HuH-7 (cell line): ENCODE measurements around the gene KLHL29.

Experiments used
- DNase-seq: peaks from one replicate; pipeline ENCODE4 v3.0.0; 2011; ENCODE audit warnings: low spot score

KLHL29 gene

DNA sequence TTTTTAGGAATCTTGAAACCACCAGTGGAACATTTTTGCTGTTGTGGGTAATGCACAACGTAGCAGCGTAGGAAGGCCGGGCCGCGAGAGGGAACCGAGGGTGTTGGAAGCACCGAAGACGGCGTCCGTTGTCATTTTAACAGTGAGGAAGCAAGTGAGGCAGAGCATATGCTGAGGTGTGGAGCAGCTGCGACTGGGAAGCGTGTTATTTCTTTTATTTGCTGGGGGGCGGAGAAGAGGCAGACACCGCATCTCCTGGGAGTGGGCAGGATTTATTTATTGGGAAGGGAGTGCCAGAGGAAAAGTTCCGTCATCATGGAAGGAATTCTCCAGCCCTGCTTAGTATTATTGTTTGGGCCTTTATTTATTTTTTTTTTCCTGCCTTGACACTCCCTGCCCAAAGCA, 232.8 kb downstream of the KLHL29 start:
- no peak for DNase-seq

DNA sequence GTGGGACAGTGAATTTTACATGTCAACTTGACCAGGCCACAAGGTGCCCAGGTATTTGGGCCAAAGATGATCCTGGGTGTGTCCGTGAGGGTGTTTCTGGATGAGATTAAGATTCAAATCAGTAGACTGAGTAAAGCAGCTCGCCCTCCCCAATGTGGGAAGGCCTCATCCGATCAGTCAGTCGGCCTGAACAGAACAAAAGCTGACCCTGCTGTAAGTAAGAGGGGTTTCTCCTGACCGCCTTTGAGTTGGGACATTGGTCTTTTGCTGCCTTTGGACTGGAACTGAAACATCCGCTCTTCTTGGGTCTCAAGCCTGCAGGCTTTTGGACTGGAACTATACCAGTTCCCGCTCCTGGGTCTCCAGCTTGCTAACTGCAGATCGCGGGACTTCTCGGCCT, 233.3 kb downstream of the KLHL29 start:
- no peak for DNase-seq

DNA sequence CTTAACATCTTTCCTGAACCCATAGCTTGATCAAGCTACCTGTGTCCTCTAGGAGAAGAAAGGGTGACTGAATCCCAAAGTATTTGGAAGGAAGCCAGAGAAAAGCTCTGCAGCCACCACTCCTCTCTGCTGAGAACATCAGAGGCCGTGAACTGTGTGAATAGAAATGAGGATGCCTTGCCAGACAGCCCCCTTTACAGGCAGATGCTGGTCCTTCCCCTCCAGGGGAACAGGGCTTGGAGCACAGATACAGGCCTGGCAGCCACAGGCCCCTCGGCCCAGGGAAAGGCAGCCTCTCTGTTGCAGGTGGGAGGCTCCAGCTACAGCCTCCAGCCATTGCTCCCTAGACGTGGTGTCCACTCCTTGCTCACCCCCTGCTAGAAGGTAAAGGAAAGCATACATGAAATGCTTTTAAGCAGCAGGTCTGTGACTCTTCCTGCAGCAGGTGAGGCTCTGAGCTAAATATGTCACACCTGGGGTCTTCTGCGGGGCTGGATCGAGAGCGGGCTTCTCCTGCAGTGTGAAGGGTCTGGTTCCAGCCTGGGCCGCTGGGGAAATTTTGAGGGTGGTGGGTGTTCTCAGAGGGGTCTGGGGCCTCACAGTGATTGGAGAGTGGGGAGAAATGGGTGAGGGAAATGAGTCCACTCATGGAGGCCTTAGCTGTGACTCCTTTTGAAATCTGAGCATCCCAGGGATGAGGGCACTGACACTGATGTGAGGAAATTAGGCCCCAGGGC, 234.0 kb downstream of the KLHL29 start:
- DNase-seq, result no peak

GRCh38 chr2:23619941-23620340, 235.0 kb downstream of the KLHL29 start:
- DNase-seq, result no peak

GRCh38 chr2:23620841-23621341, 235.9 kb downstream of the KLHL29 start:
- no peak for DNase-seq

DNA sequence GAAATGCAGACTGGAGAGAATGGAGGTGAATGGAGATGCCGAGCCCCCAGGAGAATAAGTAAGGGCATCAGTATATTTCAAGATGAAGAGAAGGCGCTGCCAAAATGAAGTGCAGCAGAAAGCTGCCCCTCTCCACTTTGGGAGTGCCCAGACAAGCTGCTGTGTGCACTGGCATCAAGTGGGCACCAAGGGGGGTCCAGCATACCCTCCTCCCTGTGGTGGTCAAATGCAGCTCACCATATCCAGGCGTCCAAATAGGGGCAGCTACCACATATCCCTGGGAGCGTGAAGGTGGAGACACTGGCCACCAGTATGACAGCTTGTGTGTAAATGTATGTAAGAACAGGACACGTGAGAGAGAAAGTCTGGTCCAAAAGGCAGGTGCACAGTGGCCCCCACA, 236.6 kb downstream of the KLHL29 start:
- no peak for DNase-seq

GRCh38 chr2:23622466-23622865, 237.5 kb downstream of the KLHL29 start:
- no peak for DNase-seq

- no peak for DNase-seq
Observed at GRCh38 chr2:23622966-23623675, 238.1 kb downstream of the KLHL29 start.

GRCh38 chr2:23624378-23624777, 239.4 kb downstream of the KLHL29 start:
- peak; percentile 30 for DNase-seq

DNA sequence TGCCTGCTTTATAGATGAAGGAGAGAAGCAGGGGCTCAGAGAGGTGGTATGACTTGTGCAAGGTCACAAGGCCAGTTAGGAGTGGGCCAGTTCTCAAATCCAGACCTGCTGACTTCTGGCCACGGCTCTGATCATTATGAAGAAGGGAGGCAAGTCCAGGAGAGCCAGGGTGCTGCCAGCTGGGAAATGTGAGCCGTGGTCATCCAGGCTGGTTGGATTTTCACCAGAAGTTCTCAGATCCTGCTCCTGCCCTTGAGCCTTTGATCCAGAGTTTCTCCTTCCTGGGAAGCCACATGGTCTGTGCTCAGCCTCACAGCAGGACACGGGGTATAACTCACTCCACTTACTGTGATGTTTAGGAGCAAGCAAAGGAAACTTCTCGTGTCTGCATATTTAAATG, 239.9 kb downstream of the KLHL29 start:
- no peak for DNase-seq

DNA sequence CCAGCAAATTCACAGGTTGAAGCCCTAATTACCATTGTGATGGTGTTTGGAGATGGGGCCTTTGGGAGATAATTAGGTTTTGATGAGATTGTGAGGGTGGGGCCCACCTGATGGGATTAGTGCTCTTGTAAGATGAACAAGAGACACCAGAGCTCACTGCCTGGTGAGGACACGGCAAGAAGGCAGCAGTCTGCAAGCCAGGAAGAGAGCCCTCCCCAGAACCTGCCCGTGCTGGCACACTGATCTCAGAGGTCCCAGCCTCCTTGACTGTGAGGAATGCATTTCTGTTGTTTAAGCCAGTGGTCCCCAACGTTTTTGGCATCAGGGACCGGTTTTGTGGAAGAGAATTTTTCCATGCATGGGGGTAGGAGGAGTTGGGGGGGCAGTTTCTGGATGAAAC, 240.7 kb downstream of the KLHL29 start:
- DNase-seq, result no peak

DNA sequence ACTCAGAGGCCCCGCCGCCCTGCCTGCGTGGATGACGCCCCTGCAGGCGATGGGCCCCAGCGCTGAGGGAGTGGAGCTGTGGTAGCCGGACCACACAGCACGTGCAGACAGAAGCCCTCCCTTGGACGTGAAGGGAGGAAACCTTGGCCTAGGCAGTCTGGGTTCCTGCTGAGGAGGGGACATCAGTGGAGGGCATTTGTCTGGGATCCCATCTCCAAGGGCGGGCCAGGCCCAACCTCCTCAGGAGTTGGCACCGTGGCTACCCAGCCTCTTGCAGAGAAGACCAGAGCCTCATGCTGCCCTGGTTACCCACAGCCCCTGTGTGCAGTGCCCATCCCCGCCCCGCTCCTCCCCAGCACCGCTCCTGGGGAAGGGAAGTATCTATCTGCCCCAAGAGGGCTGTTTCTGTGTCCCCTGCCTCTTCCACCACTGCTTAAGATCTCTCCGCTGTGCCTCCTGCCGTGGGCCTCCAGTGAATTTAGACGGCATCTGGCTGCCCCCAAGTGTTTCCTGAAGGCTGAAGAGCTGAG, 241.8 kb downstream of the KLHL29 start:
- no peak for DNase-seq

DNA sequence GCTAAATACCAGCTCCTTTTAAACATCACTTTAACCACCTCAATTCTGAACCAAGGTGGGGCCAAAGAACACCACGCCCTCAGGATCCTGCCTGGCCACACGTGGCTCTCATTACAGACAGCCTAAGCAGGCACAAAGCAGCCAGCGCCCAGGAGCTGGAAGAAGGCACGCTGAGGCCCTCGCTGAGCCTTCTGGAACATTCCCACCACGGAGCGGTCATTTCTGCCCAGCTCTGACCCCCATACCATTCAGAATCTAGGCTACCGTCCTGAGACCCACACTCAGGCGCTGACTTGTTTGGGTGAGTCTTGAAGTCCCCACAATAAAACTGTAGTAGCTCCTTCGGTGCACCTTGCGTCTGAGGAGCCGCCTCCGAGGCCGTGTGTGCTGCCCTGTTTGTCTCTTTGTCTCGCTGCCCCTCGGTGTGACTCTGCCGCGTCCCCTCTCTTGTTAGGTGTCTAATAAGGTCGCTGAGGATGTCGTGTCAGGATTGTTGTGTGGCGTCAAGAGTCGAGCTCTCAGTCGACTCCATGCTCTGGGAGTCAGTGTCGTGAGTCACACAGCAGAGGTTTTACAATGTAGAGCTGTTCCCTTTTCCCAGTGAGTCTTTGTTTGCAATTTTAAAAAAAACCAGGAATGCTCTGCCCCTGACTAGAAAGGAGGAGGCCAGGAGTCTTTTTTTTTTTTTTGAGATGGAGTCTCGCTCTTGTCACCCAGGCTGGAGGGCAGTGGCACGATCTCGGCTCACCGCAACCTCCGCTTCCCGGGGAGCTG, 242.4 kb downstream of the KLHL29 start:
- DNase-seq, result no peak

- DNase-seq, result no peak
Observed at GRCh38 chr2:23628926-23629771, 244.2 kb downstream of the KLHL29 start.

DNA sequence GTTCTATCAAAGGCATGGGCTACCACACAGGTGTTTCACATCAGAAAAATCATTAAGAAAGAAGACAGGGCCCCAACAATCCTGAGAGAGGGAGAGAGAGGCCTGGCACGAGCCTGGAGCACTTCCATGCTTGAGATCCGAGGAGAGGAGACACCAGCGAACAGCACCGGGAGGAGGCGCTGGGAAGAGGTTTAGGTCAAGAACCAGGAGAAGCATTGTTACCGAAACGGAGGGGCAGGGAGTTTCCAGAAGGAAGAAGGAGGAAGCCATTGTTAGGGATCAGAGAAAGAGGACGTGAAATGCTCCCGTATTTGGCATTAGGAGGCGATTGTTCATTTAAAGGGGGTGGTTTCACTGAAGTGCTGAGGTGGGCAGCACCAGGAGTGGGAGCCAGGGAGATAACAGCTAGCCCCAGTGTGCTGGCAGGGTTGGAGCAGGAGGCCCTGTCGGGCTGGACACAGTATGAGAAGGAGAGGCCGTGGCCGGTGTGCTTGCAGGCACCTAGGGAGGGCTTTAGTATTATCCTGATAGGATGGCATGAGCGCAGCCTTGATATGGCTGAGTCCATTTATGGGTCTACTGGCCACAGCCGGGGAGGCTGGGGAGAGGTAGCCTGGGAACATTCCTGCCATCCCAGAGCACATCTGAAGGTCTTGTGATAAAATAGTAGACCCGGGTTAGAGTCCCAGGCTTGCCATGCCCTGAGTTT, 244.9 kb downstream of the KLHL29 start:
- DNase-seq, result no peak

GRCh38 chr2:23630961-23631360, 246.0 kb downstream of the KLHL29 start:
- DNase-seq, result no peak

GRCh38 chr2:23631389-23631788, 246.4 kb downstream of the KLHL29 start:
- DNase-seq, result no peak

- DNase-seq, result no peak
Observed at GRCh38 chr2:23632386-23632785, 247.4 kb downstream of the KLHL29 start.

- DNase-seq, result no peak
Observed at GRCh38 chr2:23632831-23633395, 247.9 kb downstream of the KLHL29 start.

DNA sequence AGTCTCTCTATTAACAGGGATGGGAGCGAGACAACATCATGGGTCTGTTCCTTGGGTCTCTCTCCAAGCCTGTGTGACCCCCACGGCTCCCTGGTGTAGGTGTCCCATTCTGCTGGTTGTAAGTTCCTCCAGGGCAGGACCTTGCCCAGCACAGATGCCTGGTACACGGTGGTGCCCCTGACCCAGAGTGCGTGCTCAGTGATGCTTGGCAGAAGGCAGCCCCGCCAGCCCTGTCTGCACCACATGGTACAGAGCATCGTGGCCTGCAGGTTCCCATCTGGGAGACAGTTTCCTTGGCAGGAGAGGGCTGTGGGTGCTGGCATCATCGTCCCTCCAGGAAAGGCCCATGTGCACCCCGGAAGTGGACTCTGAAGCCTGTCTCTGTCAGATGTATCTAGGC, 249.0 kb downstream of the KLHL29 start:
- DNase-seq, result no peak
